ENCODE results near the gene CYREN.

GRCh38 chr7:135147341-135147898 is 23.1 kb downstream of the CYREN start:
- TF ChIP-seq, protein P1, sequence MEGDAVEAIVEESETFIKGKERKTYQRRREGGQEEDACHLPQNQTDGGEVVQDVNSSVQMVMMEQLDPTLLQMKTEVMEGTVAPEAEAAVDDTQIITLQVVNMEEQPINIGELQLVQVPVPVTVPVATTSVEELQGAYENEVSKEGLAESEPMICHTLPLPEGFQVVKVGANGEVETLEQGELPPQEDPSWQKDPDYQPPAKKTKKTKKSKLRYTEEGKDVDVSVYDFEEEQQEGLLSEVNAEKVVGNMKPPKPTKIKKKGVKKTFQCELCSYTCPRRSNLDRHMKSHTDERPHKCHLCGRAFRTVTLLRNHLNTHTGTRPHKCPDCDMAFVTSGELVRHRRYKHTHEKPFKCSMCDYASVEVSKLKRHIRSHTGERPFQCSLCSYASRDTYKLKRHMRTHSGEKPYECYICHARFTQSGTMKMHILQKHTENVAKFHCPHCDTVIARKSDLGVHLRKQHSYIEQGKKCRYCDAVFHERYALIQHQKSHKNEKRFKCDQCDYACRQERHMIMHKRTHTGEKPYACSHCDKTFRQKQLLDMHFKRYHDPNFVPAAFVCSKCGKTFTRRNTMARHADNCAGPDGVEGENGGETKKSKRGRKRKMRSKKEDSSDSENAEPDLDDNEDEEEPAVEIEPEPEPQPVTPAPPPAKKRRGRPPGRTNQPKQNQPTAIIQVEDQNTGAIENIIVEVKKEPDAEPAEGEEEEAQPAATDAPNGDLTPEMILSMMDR (IDR thresholded peaks at IDR 0.05 in 8 of 11, conservative IDR thresholded peaks at IDR 0.05 in 3 of 11): no peak
- TF ChIP-seq POLR2A (IDR thresholded peaks at IDR 0.05): no peak
